ENCODE results near the gene DSCAM. TPM values are rescaled to one million over a fixed set of nuclear protein-coding genes. Genes with fewer than 3 reads are reported as not detected.

Gene DSCAM
- total RNA-seq, 1 donor from 2014 or later: not detected

- DNase-seq (ENCODE audit: extremely low spot score, unreplicated experiment): peak; percentile 59
- Mint-ChIP-seq H3K27me3 (ENCODE audit: unreplicated experiment) (no peaks in the 10 kb centered on the region), H3K4me3 (ENCODE audit: unreplicated experiment) (no peak overlapping the region), H3K36me3 (ENCODE audit: unreplicated experiment) (no peaks in the 10 kb centered on the region), H3K9me3 (ENCODE audit: unreplicated experiment) (peaks cover 41% of the 10 kb centered on the region), H3K27ac (ENCODE audit: unreplicated experiment) (no peak overlapping the region), H3K4me1 (ENCODE audit: unreplicated experiment) (no peaks in the 10 kb centered on the region)
- no peak for TF ChIP-seq CTCF (IDR thresholded peaks at IDR 0.05)
These were observed 830.3 kb downstream of the DSCAM start for GRCh38 chr21:40016667-40017066.

GRCh38 chr21:40016234-40016633, 830.7 kb downstream of the DSCAM start:
- Mint-ChIP-seq H3K27me3 (ENCODE audit: unreplicated experiment) (no peaks in the 10 kb centered on the region), H3K36me3 (ENCODE audit: unreplicated experiment) (no peaks in the 10 kb centered on the region), H3K27ac (ENCODE audit: unreplicated experiment) (no peak overlapping the region)

GRCh38 chr21:40015818-40016217, 831.1 kb downstream of the DSCAM start:
- Mint-ChIP-seq H3K4me1 (ENCODE audit: unreplicated experiment) (no peaks in the 10 kb centered on the region), H3K27ac (ENCODE audit: unreplicated experiment) (no peak overlapping the region), H3K27me3 (ENCODE audit: unreplicated experiment) (no peaks in the 10 kb centered on the region), H3K9me3 (ENCODE audit: unreplicated experiment) (peaks cover 45% of the 10 kb centered on the region), H3K4me3 (ENCODE audit: unreplicated experiment) (no peak overlapping the region), H3K36me3 (ENCODE audit: unreplicated experiment) (no peaks in the 10 kb centered on the region)
- TF ChIP-seq CTCF (IDR thresholded peaks at IDR 0.05): no peak
- peak; percentile 51 for DNase-seq (ENCODE audit: extremely low spot score, unreplicated experiment)

More at GRCh38 chr21:40016234-40016633, 830.7 kb downstream of the DSCAM start:
- Mint-ChIP-seq H3K4me3 (ENCODE audit: unreplicated experiment) (no peak overlapping the region), H3K9me3 (ENCODE audit: unreplicated experiment) (peaks cover 41% of the 10 kb centered on the region), H3K4me1 (ENCODE audit: unreplicated experiment) (no peaks in the 10 kb centered on the region)
- DNase-seq (ENCODE audit: extremely low spot score, unreplicated experiment): no peak
- TF ChIP-seq CTCF (IDR thresholded peaks at IDR 0.05): no peak

GRCh38 chr21:40014394-40014793, 832.6 kb downstream of the DSCAM start:
- TF ChIP-seq CTCF (IDR thresholded peaks at IDR 0.05): no peak
- Mint-ChIP-seq H3K4me3 (ENCODE audit: unreplicated experiment) (no peak overlapping the region), H3K9me3 (ENCODE audit: unreplicated experiment) (peaks cover 45% of the 10 kb centered on the region), H3K4me1 (ENCODE audit: unreplicated experiment) (no peaks in the 10 kb centered on the region), H3K27me3 (ENCODE audit: unreplicated experiment) (no peaks in the 10 kb centered on the region), H3K27ac (ENCODE audit: unreplicated experiment) (no peak overlapping the region), H3K36me3 (ENCODE audit: unreplicated experiment) (no peaks in the 10 kb centered on the region)
- DNase-seq (ENCODE audit: extremely low spot score, unreplicated experiment): peak; percentile 57

GRCh38 chr21:40013001-40013735, 833.8 kb downstream of the DSCAM start:
- Mint-ChIP-seq H3K9me3 (ENCODE audit: unreplicated experiment) (peaks cover 41% of the 10 kb centered on the region), H3K4me1 (ENCODE audit: unreplicated experiment) (no peaks in the 10 kb centered on the region), H3K36me3 (ENCODE audit: unreplicated experiment) (no peaks in the 10 kb centered on the region), H3K4me3 (ENCODE audit: unreplicated experiment) (no peak overlapping the region), H3K27ac (ENCODE audit: unreplicated experiment) (no peak overlapping the region), H3K27me3 (ENCODE audit: unreplicated experiment) (no peaks in the 10 kb centered on the region)
- no peak for DNase-seq (ENCODE audit: extremely low spot score, unreplicated experiment)
- TF ChIP-seq CTCF (IDR thresholded peaks at IDR 0.05): no peak

Data from osteocyte (in vitro differentiated cells).